ENCODE data around the gene PPIP5K1.

Gene PPIP5K1

DNA sequence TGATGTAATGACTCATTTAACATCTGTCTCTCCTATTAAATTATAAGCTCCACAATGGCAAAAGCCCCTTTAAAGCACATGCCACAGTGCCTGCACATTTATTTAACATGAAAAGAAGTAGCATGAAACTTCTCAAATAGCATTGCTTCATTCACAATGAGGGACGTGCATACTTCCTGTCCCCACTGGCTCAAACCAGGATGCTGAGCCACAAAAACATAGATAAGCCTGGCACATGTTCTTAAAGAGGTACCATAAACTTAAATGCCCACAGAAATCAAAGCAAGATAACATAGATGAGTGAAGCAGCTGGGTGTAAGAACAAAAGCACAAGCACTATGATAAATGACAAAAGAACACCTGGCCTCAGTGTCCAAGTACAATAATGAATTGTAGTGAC, 100.8 kb downstream of the PPIP5K1 start:
- peak in 1 of 2 experiments; percentile 14 for DNase-seq (ENCODE audit: low read depth in 1 of 2, low spot score in 1 of 2)
- Histone ChIP-seq H3K27ac (replicated peaks) (no peak overlapping the region), H3K27me3 (ENCODE audit: insufficient read depth, poor library complexity, severe bottlenecking) (no peaks in the 10 kb centered on the region), H3K4me3 (replicated peaks; ENCODE audit: insufficient read depth, low read length) (no peak overlapping the region)
- TF ChIP-seq POLR2AphosphoS5 (IDR thresholded peaks at IDR 0.05; ENCODE audit: low read depth), result no peak
- TF ChIP-seq GABPA (IDR thresholded peaks at IDR 0.05; ENCODE audit: low read depth), result no peak

DNA sequence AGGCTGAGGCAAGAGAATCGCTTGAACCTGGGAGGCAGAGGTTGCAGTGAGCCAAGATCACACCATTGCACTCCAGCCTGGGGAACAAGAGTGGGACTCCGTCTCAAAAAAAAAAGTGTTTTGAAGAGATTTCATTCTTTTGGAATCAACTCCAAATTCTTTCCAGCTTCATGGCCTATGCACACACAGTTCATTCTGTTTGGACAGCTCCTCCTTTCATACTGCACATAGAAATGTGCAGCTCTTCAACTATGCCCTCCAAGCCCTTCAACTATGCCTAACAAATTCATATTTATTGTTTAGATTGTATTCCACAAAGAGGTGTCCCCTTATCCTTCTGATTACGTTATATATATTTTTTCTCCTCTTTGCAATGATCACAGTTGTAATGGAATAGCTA, 101.2 kb downstream of the PPIP5K1 start:
- H3K27ac ChIP-seq (replicated peaks), result no peak overlapping the region
- no peak for DNase-seq (ENCODE audit: low read depth in 1 of 2, low spot score in 1 of 2)
- H3K27me3 ChIP-seq (ENCODE audit: insufficient read depth, poor library complexity, severe bottlenecking), result no peaks in the 10 kb centered on the region
- no peak overlapping the region for H3K4me3 ChIP-seq (replicated peaks; ENCODE audit: insufficient read depth, low read length)
- TF ChIP-seq SPI1 (IDR thresholded peaks at IDR 0.05; ENCODE audit: borderline replicate concordance, low read depth), result no peak
- no peak for TF ChIP-seq GABPA (IDR thresholded peaks at IDR 0.05; ENCODE audit: low read depth)
- TF ChIP-seq, protein P1, sequence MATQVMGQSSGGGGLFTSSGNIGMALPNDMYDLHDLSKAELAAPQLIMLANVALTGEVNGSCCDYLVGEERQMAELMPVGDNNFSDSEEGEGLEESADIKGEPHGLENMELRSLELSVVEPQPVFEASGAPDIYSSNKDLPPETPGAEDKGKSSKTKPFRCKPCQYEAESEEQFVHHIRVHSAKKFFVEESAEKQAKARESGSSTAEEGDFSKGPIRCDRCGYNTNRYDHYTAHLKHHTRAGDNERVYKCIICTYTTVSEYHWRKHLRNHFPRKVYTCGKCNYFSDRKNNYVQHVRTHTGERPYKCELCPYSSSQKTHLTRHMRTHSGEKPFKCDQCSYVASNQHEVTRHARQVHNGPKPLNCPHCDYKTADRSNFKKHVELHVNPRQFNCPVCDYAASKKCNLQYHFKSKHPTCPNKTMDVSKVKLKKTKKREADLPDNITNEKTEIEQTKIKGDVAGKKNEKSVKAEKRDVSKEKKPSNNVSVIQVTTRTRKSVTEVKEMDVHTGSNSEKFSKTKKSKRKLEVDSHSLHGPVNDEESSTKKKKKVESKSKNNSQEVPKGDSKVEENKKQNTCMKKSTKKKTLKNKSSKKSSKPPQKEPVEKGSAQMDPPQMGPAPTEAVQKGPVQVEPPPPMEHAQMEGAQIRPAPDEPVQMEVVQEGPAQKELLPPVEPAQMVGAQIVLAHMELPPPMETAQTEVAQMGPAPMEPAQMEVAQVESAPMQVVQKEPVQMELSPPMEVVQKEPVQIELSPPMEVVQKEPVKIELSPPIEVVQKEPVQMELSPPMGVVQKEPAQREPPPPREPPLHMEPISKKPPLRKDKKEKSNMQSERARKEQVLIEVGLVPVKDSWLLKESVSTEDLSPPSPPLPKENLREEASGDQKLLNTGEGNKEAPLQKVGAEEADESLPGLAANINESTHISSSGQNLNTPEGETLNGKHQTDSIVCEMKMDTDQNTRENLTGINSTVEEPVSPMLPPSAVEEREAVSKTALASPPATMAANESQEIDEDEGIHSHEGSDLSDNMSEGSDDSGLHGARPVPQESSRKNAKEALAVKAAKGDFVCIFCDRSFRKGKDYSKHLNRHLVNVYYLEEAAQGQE (IDR thresholded peaks at IDR 0.05; ENCODE audit: insufficient replicate concordance, low read depth), result peak; percentile 59
- TF ChIP-seq CTCF (IDR thresholded peaks at IDR 0.05; ENCODE audit: insufficient read depth, low read length), result no peak
- TF ChIP-seq POLR2AphosphoS5 (IDR thresholded peaks at IDR 0.05; ENCODE audit: low read depth), result no peak

DNA sequence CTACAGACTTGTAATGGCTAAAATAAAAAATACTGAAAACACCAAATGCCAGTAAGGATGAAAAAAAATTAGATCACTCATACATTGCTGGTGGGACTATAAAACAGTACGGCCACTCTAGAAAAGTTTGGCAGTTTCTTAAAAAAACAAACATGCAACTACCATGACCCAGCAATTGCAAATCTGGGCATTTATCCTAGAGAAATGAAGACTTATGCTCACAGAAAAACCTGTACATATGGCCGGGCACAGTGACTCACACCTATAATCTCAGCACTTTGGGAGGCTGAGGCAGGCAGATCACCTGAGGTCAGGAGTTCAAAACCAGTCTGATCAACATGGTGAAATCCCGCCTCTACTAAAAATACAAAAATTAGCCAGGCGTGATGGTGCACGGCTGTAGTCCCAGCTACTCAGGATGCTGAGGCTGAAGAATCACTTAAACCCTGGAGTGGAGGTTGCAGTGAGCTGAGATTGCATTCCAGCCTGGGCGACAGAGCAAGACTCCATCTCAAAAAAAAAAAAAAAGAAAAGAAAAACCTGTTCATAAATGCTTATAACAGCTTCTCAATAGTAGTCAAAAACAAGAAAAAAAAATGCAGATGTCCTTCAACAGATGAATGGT, 102.6 kb downstream of the PPIP5K1 start:
- no peak for DNase-seq (ENCODE audit: low read depth in 1 of 2, low spot score in 1 of 2)
- no peak overlapping the region for H3K27ac ChIP-seq (replicated peaks)
- H3K4me3 ChIP-seq (replicated peaks; ENCODE audit: insufficient read depth, low read length), result no peak overlapping the region
- TF ChIP-seq POLR2AphosphoS5 (IDR thresholded peaks at IDR 0.05; ENCODE audit: low read depth) (no peak), CTCF (IDR thresholded peaks at IDR 0.05; ENCODE audit: insufficient read depth, low read length) (no peak), SPI1 (IDR thresholded peaks at IDR 0.05; ENCODE audit: borderline replicate concordance, low read depth) (no peak), GABPA (IDR thresholded peaks at IDR 0.05; ENCODE audit: low read depth) (no peak)
- TF ChIP-seq, protein P1 (IDR thresholded peaks at IDR 0.05; ENCODE audit: insufficient replicate concordance, low read depth), result no peak
- no peaks in the 10 kb centered on the region for H3K27me3 ChIP-seq (ENCODE audit: insufficient read depth, poor library complexity, severe bottlenecking)

GRCh38 chr15:43484455-43484854, 105.6 kb downstream of the PPIP5K1 start:
- DNase-seq (ENCODE audit: low read depth in 1 of 2, low spot score in 1 of 2), result no peak
- 0 out of 2 replicates have a peak overlapping the region, but pooled peaks have one; percentile 21 for H3K27ac ChIP-seq (replicated peaks)
- H3K27me3 ChIP-seq (ENCODE audit: insufficient read depth, poor library complexity, severe bottlenecking), result no peaks in the 10 kb centered on the region
- H3K4me3 ChIP-seq (replicated peaks; ENCODE audit: insufficient read depth, low read length), result no peak overlapping the region
- TF ChIP-seq CTCF (IDR thresholded peaks at IDR 0.05; ENCODE audit: insufficient read depth, low read length) (no peak), GABPA (IDR thresholded peaks at IDR 0.05; ENCODE audit: low read depth) (no peak), SPI1 (IDR thresholded peaks at IDR 0.05; ENCODE audit: borderline replicate concordance, low read depth) (no peak), POLR2AphosphoS5 (IDR thresholded peaks at IDR 0.05; ENCODE audit: low read depth) (no peak)
- TF ChIP-seq, protein P1 (IDR thresholded peaks at IDR 0.05; ENCODE audit: insufficient replicate concordance, low read depth), result no peak

Data from HL-60 (cell line).